ENCODE data around the gene KLHL1.

- no peak for TF ChIP-seq CTCF (IDR thresholded peaks at IDR 0.05)
- no peak for TF ChIP-seq POLR2A (IDR thresholded peaks at IDR 0.05)
Measured at GRCh38 chr13:69872321-69873047, 235.8 kb downstream of the KLHL1 start.

Measured in uterus (tissue), 2 donors.